BJ (cell line): ENCODE results near the gene DENND1A. TPM values are rescaled to one million over a fixed set of nuclear protein-coding genes. Genes with fewer than 3 reads are reported as not detected.

Experiments used
- CTCF ChIA-PET: fragments of 350-600 bp; formaldehyde crosslinking; extraction: SDS; loops from one replicate; lab custom pipeline; 2021; ENCODE audit warnings: antibody characterized with exemption, inconsistent platforms; lab: Yijun Ruan, JAX
- POLR2A ChIA-PET: fragments of 300-600 bp; sonication (Branson Sonifier 250); formaldehyde crosslinking; extraction: SDS; loops from one replicate; lab custom pipeline; 2021; ENCODE audit warnings: antibody characterized with exemption; lab: Charles Lee
- DNase-seq: peaks from one replicate; pipeline ENCODE4 v3.0.0-alpha.2; 2011; ENCODE audit warnings: low read depth
- H3K27me3 ChIP-seq: 2 replicates; pipeline ENCODE4 v1.6.0; 2011; ENCODE audit warnings: low read length; ENCODE audit not compliant: control insufficient read depth, insufficient read depth
- H3K36me3 ChIP-seq: 2 replicates; pipeline ENCODE4 v1.5.1; 2011; ENCODE audit warnings: low read length; ENCODE audit not compliant: control insufficient read depth, insufficient read depth
- H3K4me3 ChIP-seq: 2 replicates; pipeline ENCODE4 v1.5.1; 2011; ENCODE audit warnings: low read depth, mild to moderate bottlenecking, control low read depth, low read length
- polyA plus RNA-seq: library from polyadenylated mRNA; depleted of rRNA; stranded (reverse); fragments of >200 nt; gene quantifications from 2 replicates; pipeline ENCODE4 v1.2.3, GENCODE V29; 2011
- TF ChIP-seq, protein P1 (sequence below): IDR thresholded peaks from 2 replicates; pipeline ENCODE4 v1.5.1; 2011; ENCODE audit warnings: low read depth, mild to moderate bottlenecking, control low read depth, inconsistent platforms, low read length, moderate library complexity; ENCODE audit not compliant: insufficient read depth

Gene DENND1A
- polyA plus RNA-seq, 1 experiment: 24.0 TPM

DNA sequence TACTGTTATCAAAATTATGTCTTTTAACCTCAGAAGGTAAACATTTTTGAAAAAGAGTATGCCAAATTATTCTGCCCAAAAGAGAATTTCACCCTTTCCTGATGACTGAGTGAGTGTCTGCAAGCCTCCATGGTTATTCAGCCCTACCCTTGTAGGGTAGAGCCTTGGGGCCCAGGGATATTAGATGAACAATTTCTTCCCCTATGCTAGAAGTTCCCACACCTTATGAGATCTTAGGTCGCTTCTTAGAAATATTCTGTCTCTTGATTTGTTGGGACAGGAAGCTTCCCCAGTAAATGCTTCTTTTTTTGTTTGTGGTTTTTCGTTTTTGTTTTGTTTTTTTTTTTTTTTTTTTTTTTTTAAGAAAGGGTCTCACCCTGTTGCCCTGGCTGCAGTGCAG lies 570.8 kb downstream of the DENND1A start:
- TF ChIP-seq, protein P1, sequence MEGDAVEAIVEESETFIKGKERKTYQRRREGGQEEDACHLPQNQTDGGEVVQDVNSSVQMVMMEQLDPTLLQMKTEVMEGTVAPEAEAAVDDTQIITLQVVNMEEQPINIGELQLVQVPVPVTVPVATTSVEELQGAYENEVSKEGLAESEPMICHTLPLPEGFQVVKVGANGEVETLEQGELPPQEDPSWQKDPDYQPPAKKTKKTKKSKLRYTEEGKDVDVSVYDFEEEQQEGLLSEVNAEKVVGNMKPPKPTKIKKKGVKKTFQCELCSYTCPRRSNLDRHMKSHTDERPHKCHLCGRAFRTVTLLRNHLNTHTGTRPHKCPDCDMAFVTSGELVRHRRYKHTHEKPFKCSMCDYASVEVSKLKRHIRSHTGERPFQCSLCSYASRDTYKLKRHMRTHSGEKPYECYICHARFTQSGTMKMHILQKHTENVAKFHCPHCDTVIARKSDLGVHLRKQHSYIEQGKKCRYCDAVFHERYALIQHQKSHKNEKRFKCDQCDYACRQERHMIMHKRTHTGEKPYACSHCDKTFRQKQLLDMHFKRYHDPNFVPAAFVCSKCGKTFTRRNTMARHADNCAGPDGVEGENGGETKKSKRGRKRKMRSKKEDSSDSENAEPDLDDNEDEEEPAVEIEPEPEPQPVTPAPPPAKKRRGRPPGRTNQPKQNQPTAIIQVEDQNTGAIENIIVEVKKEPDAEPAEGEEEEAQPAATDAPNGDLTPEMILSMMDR: no peak
- no peak for DNase-seq
- Histone ChIP-seq H3K36me3 (no peaks in the 10 kb centered on the region), H3K27me3 (peaks cover 17% of the 10 kb centered on the region), H3K4me3 (no peak overlapping the region)
- POLR2A ChIA-PET: no interaction called here
- CTCF ChIA-PET: interaction anchor here (1.0 to 4.2 kb wide), 3 partner anchors 10 to 25 kb away, joined by 3 to 22 read pairs (median 3); no protein-coding TSS in a partner anchor

DNA sequence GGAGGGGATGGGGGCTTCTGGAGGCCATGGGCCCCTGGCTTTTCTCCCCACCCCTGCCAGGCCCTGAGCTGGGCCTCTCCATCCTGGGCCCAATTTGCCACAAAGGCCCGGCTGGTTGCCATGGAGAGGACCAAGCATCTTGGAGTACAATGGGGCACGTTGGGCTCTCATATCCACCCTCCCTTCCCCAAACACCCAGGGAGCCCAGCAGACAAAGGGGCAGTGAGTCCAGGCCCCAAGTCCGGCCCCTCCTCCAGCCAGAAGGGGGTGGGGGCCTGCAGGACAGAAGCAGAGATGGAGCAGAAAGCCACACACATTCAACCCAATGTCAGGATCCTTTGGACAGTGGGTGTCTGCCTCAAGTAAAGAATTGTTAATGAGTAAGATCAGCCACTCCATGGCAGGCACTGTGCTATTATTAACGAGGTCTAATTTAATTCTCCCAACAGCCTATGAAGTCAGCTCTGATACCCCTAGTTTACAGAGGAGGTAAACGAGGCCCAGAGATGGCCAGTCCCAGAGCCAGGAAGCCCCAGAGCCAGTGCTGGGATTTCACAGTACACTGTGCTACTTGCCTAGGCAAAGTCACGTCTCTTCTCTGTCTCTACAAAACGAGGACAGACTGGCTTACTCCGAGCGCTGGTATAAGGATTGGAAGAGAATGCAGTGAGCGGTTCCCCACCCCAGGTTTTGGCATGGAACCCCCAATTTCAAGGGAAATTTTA lies 571.6 kb downstream of the DENND1A start:
- Histone ChIP-seq H3K27me3 (peaks cover 23% of the 10 kb centered on the region), H3K36me3 (no peaks in the 10 kb centered on the region), H3K4me3 (no peak overlapping the region)
- CTCF ChIA-PET: interaction anchor here (4.2 kb wide), 1 partner anchor 9 kb away, joined by 22 read pairs; no protein-coding TSS in a partner anchor
- TF ChIP-seq, protein P1: no peak
- POLR2A ChIA-PET: no interaction called here
- no peak for DNase-seq

DNA sequence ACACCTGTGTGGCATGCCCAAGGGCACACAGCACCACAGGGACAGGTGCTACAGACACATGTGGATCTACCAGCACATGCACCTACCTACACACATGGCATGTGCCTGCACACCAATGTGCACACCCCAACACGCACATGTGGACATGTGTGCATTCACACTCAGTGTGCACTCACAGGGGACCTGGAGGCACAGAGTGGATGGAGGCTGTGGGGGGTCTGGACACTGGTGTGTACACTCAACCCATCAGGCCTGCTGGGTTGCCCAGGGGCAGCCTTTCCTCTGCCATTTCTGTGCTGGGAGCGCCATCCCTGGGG lies 572.2 kb downstream of the DENND1A start:
- CTCF ChIA-PET: interaction anchor here (6.1 kb wide), 1 partner anchor 29 kb away, joined by 58 read pairs; no protein-coding TSS in a partner anchor
- no peak overlapping the region for H3K4me3 ChIP-seq
- peaks cover 26% of the 10 kb centered on the region for H3K27me3 ChIP-seq
- no peaks in the 10 kb centered on the region for H3K36me3 ChIP-seq
- no peak for DNase-seq
- TF ChIP-seq, protein P1: no peak
- POLR2A ChIA-PET: no interaction called here

DNA sequence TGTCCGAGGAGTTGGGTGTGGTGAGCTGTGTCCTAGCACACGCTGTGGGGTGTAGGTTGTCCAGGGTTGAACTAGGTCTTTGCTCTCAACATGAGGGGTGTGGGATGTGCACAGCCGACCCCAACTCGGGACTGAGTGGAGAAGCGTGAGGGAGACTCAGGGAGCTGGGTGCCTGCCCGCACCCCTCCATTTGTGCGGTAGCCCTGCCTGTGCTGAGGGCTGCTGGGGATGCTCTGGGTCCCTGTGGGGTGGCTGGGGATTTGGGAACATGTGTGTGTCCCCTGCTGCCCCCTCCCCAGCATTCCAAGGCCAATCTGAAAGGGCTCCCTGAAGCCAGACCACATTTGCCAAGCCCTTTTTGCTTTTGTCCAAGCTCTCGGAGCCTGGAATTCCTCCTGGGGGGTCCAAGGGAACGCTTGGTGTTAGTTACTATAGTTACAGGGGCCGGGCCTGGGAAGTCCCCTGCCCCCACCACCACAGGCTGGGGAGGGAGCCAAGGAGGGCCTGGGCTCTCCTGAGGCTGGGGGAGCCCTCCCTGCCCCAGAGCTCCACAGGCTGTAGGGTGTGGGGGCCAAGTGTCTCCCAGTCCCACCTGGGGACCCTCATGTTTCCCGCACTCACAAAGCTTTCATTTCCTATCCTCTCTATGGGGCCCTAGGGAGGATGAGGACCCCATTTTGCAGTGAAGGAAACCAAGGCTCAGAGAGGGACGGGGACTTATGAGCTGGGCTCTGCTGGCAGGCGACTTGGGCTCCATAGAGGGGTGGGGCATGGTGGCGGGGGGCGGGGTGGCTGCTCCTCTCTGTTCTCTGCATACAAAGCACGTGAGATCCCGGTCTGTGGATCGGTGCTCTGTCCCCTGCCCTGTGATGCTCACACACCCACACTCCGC lies 572.8 kb downstream of the DENND1A start:
- no peak for DNase-seq
- Histone ChIP-seq H3K36me3 (no peaks in the 10 kb centered on the region), H3K4me3 (no peak overlapping the region), H3K27me3 (peaks cover 23% of the 10 kb centered on the region)
- ChIA-PET CTCF (interaction anchor here (0.7 to 6.1 kb wide), 3 partner anchors 18 to 42 kb away, joined by 3 to 58 read pairs (median 4); no protein-coding TSS in a partner anchor), POLR2A (no interaction called here)
- TF ChIP-seq, protein P1: no peak
